K562 (cell line): ENCODE data around the gene SNUPN. TPM values are rescaled to one million over a fixed set of nuclear protein-coding genes. Genes with fewer than 3 reads are reported as not detected.

Experiments used
- ATAC-seq: fragments of 200-7000 bp; cut with Tn5 transposase; 3 replicates; pipeline ENCODE4 v1.9.1; 2020; ENCODE audit warnings: moderate library complexity
- BruUV-seq: library from RNA; stranded (reverse); fragments of 400-500 nt; replicated peaks from 2 replicates; lab custom pipeline; 2021; lab: Mats Ljungman, UMichigan
- CTCF ChIA-PET: fragments of 300-600 bp; formaldehyde crosslinking; extraction: SDS; loops from one replicate; lab custom pipeline; 2021; ENCODE audit warnings: low intra/inter-chr PET ratio; lab: Yijun Ruan, JAX
- POLR2A ChIA-PET: fragments of 300-600, 350-650 bp; sonication (Branson Sonifier 250); formaldehyde crosslinking; extraction: SDS; loops from one replicate; lab custom pipeline; 2021; ENCODE audit warnings: antibody characterized with exemption, inconsistent platforms; lab: Yijun Ruan, JAX
- DNase-seq, 4 experiments: peaks; one replicate each; pipeline versions ENCODE4 v3.0.0 to v3.0.0-alpha.2; 2011 to 2018; ENCODE audit warnings: low spot score in 3 of 4, mixed read lengths in 3 of 4; ENCODE audit errors: extremely low read depth in 1 of 4
- FAIRE-seq: peaks from 2 replicates; lab custom pipeline; 2011; peaks lifted over from hg19 to GRCh38; lab: Jason Lieb, UNC
- H2AFZ ChIP-seq: 2 replicates; pipeline ENCODE4 v1.6.0; 2011; ENCODE audit warnings: low read depth, low read length, control low read depth, inconsistent platforms
- H3K27ac ChIP-seq: fragments of 200-600 bp; 3 replicates; pipeline ENCODE4 v1.8.0; 2011; ENCODE audit warnings: low read depth, mild to moderate bottlenecking, control low read depth, inconsistent platforms, low read length, moderate library complexity, mixed read lengths; ENCODE audit errors: extremely low read depth
- H3K27me3 ChIP-seq, 2 experiments: fragments of 300-600 bp in 1 of 2; 2 replicates in 1 of 2; 3 replicates in 1 of 2; pipeline versions ENCODE4 v1.6.0 to v1.8.0; 2011; ENCODE audit warnings: inconsistent platforms in 2 of 2, low read length in 2 of 2, mild to moderate bottlenecking in 1 of 2, mixed read lengths in 1 of 2, moderate library complexity in 1 of 2; ENCODE audit not compliant: control insufficient read depth in 2 of 2, insufficient read depth in 2 of 2
- H3K36me3 ChIP-seq: fragments of 300-600 bp; 3 replicates; pipeline ENCODE4 v1.8.0; 2011; ENCODE audit warnings: mild to moderate bottlenecking, low read length, inconsistent platforms; ENCODE audit not compliant: control insufficient read depth, insufficient read depth
- H3K4me1 ChIP-seq, 2 experiments: fragments of 200-600 bp in 1 of 2; replicated peaks in 1 of 2; 2 replicates in 1 of 2; 3 replicates in 1 of 2; pipeline versions ENCODE4 v1.5.1 to v1.8.0; 2011; ENCODE audit warnings: inconsistent platforms in 2 of 2, low read length in 2 of 2, mild to moderate bottlenecking in 1 of 2, mixed read lengths in 1 of 2, moderate library complexity in 1 of 2; ENCODE audit not compliant: control insufficient read depth in 2 of 2, insufficient read depth in 2 of 2
- H3K4me2 ChIP-seq: 2 replicates; pipeline ENCODE4 v1.6.1; 2011; ENCODE audit warnings: low read length, control low read depth, inconsistent platforms, mixed read lengths; ENCODE audit not compliant: insufficient read depth
- H3K4me3 ChIP-seq: fragments of 200-600 bp; sonication (generic), shearing (Covaris generic); 2 replicates; pipeline ENCODE4 v1.5.1; 2016; ENCODE audit warnings: control low read depth, inconsistent platforms
- H3K79me2 ChIP-seq: fragments of 200-600 bp; 3 replicates; pipeline ENCODE4 v1.8.0; 2011; ENCODE audit warnings: low read length, inconsistent platforms; ENCODE audit not compliant: control insufficient read depth, insufficient read depth
- H3K9ac ChIP-seq, 2 experiments: 2 replicates each; pipeline versions ENCODE4 v1.6.0 to v1.6.1; 2011; ENCODE audit warnings: low read depth in 2 of 2, low read length in 2 of 2, control low read depth in 1 of 2, inconsistent platforms in 1 of 2, mild to moderate bottlenecking in 1 of 2, mixed read lengths in 1 of 2; ENCODE audit not compliant: insufficient read depth in 1 of 2
- H3K9me1 ChIP-seq: one replicate; pipeline ENCODE4 v1.6.0; 2011; ENCODE audit warnings: inconsistent platforms, mild to moderate bottlenecking, low read length, moderate library complexity; ENCODE audit not compliant: control insufficient read depth, insufficient read depth
- H3K9me3 ChIP-seq: replicated peaks from 2 replicates; pipeline ENCODE4 v1.5.1; 2011; ENCODE audit warnings: low read depth, low read length, inconsistent platforms; ENCODE audit not compliant: control insufficient read depth, insufficient read depth
- H4K20me1 ChIP-seq: replicated peaks from 2 replicates; pipeline ENCODE4 v1.6.1; 2011; ENCODE audit warnings: low read length, inconsistent platforms, mixed read lengths; ENCODE audit not compliant: control insufficient read depth, insufficient read depth
- BCOR ChIP-seq: fragments of 450-650 bp; IDR thresholded peaks from 2 replicates; pipeline ENCODE4 v1.6.1; 2016
- CBFA2T2 ChIP-seq: fragments of 450-650 bp; conservative IDR thresholded peaks from 2 replicates; pipeline ENCODE4 v1.6.1; 2017; ENCODE audit warnings: mild to moderate bottlenecking
- CBFA2T3 ChIP-seq: fragments of 450-650 bp; IDR thresholded peaks from 2 replicates; pipeline ENCODE4 v1.6.1; 2017
- EWSR1 ChIP-seq: fragments of 450-650 bp; IDR thresholded peaks from 2 replicates; pipeline ENCODE4 v1.6.1; 2018; ENCODE audit warnings: borderline replicate concordance, mild to moderate bottlenecking, low read depth, moderate library complexity; ENCODE audit not compliant: partially characterized antibody
- MXI1 ChIP-seq: IDR thresholded peaks from 2 replicates; pipeline ENCODE4 v1.6.1; 2011; ENCODE audit warnings: low read depth, mild to moderate bottlenecking, improper control_type of control experiment, low read length
- NR2C1 ChIP-seq, 2 experiments: fragments of 450-650 bp; IDR thresholded peaks; 2 replicates each; pipeline ENCODE4 v1.6.1; 2017; ENCODE audit warnings: mild to moderate bottlenecking in 2 of 2, antibody characterized with exemption in 1 of 2, inconsistent platforms in 1 of 2, missing compliant biosample characterization in 1 of 2, missing genetic modification characterization in 1 of 2
- POLR2G ChIP-seq: fragments of 200-400 bp; formaldehyde crosslinking; IDR thresholded peaks from 2 replicates; pipeline ENCODE4 v1.6.1; 2017; ENCODE audit warnings: low read depth, mild to moderate bottlenecking, antibody characterized with exemption, low read length, moderate library complexity
- XRCC3 ChIP-seq: fragments of 450-650 bp; IDR thresholded peaks from 2 replicates; pipeline ENCODE4 v1.6.1; 2017; ENCODE audit warnings: mild to moderate bottlenecking, moderate library complexity
- ZNF134 ChIP-seq: fragments of 250-450 bp; sonication (Bioruptor Pico); conservative IDR thresholded peaks from 2 replicates; pipeline ENCODE4 v1.4.0; 2020
- WGBS: fragments of 100-300 bp; shearing (Covaris generic); methylation state at CpG from one replicate; pipeline ENCODE4 v1.1.6; 2016; ENCODE audit warnings: low coverage, mixed read lengths; ENCODE audit not compliant: insufficient coverage; ENCODE audit errors: missing lambda C conversion rate; 5-methylcytosine and 5-hydroxymethylcytosine counted together
- in situ Hi-C: fragments of 300-500 bp; cut with MboI; formaldehyde crosslinking; loops from 4 replicates; pipeline ENCODE4 v1.15.0; 2018; ENCODE audit warnings: inconsistent platforms, mixed read lengths
- intact Hi-C: fragments of 100-400 bp; cut with micrococcal nuclease; formaldehyde crosslinking; loops from 2 replicates; pipeline ENCODE4 v1.14.2; 2022
- polyA plus RNA-seq, 8 experiments: library from polyadenylated mRNA; depleted of rRNA in 4 of 8; stranded (reverse) in 5 of 8; unstranded in 3 of 8; fragments of >200 nt; fragmentation: Nextera tagmentation in 2 of 8; fragmentation: Illumina TruSeq in 1 of 8; extraction: Ambion mirVana in 2 of 8; extraction: Trizol in 1 of 8; gene quantifications; 2 replicates each; pipeline versions ENCODE4 v1.2.1 to v1.2.3, GENCODE V29; 2011 to 2014; ENCODE audit warnings: inconsistent platforms in 1 of 8, missing spikeins in 1 of 8
- total RNA-seq, 7 experiments: library from RNA; depleted of rRNA in 6 of 7; stranded (reverse); fragments of >200 nt in 6 of 7; fragmentation: Illumina TruSeq in 2 of 7; extraction: Trizol in 2 of 7; gene quantifications; 2 replicates each; pipeline versions ENCODE4 v1.2.1 to v1.2.3, GENCODE V29; 2011 to 2021; ENCODE audit warnings: low replicate concordance in 1 of 7
- TF ChIP-seq, protein P1 (sequence below): fragments of 450-650 bp; IDR thresholded peaks from 2 replicates; pipeline ENCODE4 v1.6.1; 2016; ENCODE audit warnings: mild to moderate bottlenecking
- TF ChIP-seq, protein P2 (sequence below): fragments of 450-650 bp; IDR thresholded peaks from 2 replicates; pipeline ENCODE4 v1.6.1; 2014; ENCODE audit warnings: low read depth, mild to moderate bottlenecking, moderate library complexity, borderline replicate concordance

The SNUPN gene
- total and polyA plus RNA-seq, 9 of the 15 experiments (the other 6 are each of a cell fraction or from before 2014, with no cell fraction given) = 32.2 to 78.3 (median 40.0) TPM

DNA sequence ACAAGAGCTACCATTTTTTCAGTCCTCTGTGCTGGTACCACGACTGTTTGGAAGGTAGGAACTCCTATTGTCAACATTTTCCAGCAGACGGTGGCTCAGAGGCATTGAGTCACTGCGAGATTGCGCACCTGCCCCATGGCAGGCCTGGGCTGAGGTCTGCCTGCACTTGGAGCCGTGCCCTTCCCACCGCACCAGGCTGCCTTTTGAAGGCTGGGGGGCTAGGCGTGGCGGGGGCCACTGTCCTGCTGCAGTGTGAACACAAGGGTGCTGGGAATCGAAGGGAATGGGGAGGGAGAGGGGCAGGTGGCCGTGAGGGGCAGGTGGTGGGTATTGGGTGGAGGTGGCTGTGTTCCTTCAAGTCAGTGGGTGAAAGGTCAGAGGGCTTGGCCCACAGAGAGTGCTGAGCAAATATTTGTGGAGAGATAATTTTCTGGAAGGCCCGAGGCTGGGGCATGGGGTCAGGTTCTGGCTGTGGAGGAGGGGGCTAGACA, 38.5 kb upstream of the SNUPN start:
- Histone ChIP-seq H4K20me1 (peaks cover 7% of the 10 kb centered on the region), H3K27ac (no peak overlapping the region), H3K36me3 (peaks cover 7% of the 10 kb centered on the region; the same call in 1 of the 3 replicates), H3K9me1 (no peaks in the 10 kb centered on the region), H3K79me2 (no peaks in the 10 kb centered on the region), H3K9me3 (no peaks in the 10 kb centered on the region), H3K4me1 (peaks cover 0 to 24% of the 10 kb centered on the region in 2 experiments; a peak in 2 of 5 replicates), H3K27me3 (no peaks in the 10 kb centered on the region), H3K9ac (peak overlapping the region in 1 of 2 experiments; percentile 76; a peak in 3 of 4 replicates), H3K4me2 (no peak overlapping the region), H2AFZ (no peak overlapping the region), H3K4me3 (no peak overlapping the region)
- no TSS peak for BruUV-seq
- ChIA-PET CTCF (no interaction called here), POLR2A (interaction anchor here (1.0 kb wide), 1 partner anchor 21 kb away, joined by 4 read pairs; no protein-coding TSS in a partner anchor)
- FAIRE-seq (no peak), ATAC-seq (no peak), DNase-seq (no peak)
- intact Hi-C loops (no loop called here), in situ Hi-C loops (no loop called here)
- 51% methylated on average over 10 of the region's 11 CpGs for WGBS
- no peak for TF ChIP-seq BCOR
- TF ChIP-seq, protein P1, sequence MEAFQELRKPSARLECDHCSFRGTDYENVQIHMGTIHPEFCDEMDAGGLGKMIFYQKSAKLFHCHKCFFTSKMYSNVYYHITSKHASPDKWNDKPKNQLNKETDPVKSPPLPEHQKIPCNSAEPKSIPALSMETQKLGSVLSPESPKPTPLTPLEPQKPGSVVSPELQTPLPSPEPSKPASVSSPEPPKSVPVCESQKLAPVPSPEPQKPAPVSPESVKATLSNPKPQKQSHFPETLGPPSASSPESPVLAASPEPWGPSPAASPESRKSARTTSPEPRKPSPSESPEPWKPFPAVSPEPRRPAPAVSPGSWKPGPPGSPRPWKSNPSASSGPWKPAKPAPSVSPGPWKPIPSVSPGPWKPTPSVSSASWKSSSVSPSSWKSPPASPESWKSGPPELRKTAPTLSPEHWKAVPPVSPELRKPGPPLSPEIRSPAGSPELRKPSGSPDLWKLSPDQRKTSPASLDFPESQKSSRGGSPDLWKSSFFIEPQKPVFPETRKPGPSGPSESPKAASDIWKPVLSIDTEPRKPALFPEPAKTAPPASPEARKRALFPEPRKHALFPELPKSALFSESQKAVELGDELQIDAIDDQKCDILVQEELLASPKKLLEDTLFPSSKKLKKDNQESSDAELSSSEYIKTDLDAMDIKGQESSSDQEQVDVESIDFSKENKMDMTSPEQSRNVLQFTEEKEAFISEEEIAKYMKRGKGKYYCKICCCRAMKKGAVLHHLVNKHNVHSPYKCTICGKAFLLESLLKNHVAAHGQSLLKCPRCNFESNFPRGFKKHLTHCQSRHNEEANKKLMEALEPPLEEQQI = no peak
- TF ChIP-seq NR2C1 (IDR thresholded peaks at IDR 0.05) = no peak
- peak; percentile 32; the same call in 1 of the 2 replicates for TF ChIP-seq NR2C1 (tag; IDR thresholded peaks at IDR 0.05)
- TF ChIP-seq ZNF134 = no peak
- TF ChIP-seq CBFA2T2 = 0 out of 2 replicates have a peak, but pooled peaks have one; percentile 12
- TF ChIP-seq MXI1 = no peak
- peak; percentile 47; the same call in 1 of the 2 replicates for TF ChIP-seq CBFA2T3
- no peak for TF ChIP-seq EWSR1
- TF ChIP-seq, protein P2, sequence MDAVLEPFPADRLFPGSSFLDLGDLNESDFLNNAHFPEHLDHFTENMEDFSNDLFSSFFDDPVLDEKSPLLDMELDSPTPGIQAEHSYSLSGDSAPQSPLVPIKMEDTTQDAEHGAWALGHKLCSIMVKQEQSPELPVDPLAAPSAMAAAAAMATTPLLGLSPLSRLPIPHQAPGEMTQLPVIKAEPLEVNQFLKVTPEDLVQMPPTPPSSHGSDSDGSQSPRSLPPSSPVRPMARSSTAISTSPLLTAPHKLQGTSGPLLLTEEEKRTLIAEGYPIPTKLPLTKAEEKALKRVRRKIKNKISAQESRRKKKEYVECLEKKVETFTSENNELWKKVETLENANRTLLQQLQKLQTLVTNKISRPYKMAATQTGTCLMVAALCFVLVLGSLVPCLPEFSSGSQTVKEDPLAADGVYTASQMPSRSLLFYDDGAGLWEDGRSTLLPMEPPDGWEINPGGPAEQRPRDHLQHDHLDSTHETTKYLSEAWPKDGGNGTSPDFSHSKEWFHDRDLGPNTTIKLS = no peak
- no peak for TF ChIP-seq XRCC3
- peak; percentile 48; the same call in 1 of the 2 replicates for TF ChIP-seq POLR2G
